Measurements from ENCODE around the gene ELP6.

DNA sequence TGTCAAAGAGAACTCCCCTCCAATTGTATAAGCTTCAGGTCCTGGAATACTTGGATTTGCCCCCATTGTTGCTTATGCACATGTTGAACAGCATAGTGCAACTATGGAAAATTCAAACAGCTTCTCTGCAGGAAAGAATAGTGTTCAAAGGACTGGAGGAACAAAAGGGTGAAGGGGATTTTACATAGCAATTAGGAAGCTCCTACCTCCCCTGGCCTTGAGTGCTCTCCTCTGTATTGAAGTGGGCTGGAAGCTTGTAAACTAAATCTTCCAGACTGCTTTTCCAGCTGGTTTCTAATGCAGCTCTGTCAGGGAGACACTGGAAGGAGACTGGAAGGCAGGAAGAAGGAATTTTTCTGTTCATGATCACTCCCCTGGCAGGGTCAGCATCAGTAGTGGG lies 7.2 kb upstream of the ELP6 start:
- TF ChIP-seq TAF1 (conservative IDR thresholded peaks at IDR 0.05), result no peak
- TF ChIP-seq, protein P1, sequence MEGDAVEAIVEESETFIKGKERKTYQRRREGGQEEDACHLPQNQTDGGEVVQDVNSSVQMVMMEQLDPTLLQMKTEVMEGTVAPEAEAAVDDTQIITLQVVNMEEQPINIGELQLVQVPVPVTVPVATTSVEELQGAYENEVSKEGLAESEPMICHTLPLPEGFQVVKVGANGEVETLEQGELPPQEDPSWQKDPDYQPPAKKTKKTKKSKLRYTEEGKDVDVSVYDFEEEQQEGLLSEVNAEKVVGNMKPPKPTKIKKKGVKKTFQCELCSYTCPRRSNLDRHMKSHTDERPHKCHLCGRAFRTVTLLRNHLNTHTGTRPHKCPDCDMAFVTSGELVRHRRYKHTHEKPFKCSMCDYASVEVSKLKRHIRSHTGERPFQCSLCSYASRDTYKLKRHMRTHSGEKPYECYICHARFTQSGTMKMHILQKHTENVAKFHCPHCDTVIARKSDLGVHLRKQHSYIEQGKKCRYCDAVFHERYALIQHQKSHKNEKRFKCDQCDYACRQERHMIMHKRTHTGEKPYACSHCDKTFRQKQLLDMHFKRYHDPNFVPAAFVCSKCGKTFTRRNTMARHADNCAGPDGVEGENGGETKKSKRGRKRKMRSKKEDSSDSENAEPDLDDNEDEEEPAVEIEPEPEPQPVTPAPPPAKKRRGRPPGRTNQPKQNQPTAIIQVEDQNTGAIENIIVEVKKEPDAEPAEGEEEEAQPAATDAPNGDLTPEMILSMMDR (IDR thresholded peaks at IDR 0.05; ENCODE audit: low read depth, low read length, missing input control), result no peak
- TF ChIP-seq, protein P2, sequence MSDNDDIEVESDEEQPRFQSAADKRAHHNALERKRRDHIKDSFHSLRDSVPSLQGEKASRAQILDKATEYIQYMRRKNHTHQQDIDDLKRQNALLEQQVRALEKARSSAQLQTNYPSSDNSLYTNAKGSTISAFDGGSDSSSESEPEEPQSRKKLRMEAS (IDR thresholded peaks at IDR 0.05), result no peak
- no peak for TF ChIP-seq GABPA (IDR thresholded peaks at IDR 0.05 in 1 of 2, conservative IDR thresholded peaks at IDR 0.05 in 1 of 2)
- TF ChIP-seq, protein P3, sequence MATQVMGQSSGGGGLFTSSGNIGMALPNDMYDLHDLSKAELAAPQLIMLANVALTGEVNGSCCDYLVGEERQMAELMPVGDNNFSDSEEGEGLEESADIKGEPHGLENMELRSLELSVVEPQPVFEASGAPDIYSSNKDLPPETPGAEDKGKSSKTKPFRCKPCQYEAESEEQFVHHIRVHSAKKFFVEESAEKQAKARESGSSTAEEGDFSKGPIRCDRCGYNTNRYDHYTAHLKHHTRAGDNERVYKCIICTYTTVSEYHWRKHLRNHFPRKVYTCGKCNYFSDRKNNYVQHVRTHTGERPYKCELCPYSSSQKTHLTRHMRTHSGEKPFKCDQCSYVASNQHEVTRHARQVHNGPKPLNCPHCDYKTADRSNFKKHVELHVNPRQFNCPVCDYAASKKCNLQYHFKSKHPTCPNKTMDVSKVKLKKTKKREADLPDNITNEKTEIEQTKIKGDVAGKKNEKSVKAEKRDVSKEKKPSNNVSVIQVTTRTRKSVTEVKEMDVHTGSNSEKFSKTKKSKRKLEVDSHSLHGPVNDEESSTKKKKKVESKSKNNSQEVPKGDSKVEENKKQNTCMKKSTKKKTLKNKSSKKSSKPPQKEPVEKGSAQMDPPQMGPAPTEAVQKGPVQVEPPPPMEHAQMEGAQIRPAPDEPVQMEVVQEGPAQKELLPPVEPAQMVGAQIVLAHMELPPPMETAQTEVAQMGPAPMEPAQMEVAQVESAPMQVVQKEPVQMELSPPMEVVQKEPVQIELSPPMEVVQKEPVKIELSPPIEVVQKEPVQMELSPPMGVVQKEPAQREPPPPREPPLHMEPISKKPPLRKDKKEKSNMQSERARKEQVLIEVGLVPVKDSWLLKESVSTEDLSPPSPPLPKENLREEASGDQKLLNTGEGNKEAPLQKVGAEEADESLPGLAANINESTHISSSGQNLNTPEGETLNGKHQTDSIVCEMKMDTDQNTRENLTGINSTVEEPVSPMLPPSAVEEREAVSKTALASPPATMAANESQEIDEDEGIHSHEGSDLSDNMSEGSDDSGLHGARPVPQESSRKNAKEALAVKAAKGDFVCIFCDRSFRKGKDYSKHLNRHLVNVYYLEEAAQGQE (IDR thresholded peaks at IDR 0.05), result no peak
- no peak for TF ChIP-seq EGR1 (IDR thresholded peaks at IDR 0.05; ENCODE audit: low read depth in 2 of 2)

Measured in liver (tissue), 3 donors.